ENCODE results near the gene C1QTNF4. TPM values are rescaled to one million over a fixed set of nuclear protein-coding genes. Genes with fewer than 3 reads are reported as not detected.

The C1QTNF4 gene
- total and polyA plus RNA-seq, 9 of the 15 experiments (the other 6 are each of a cell fraction or from before 2014, with no cell fraction given), result not detected

DNA sequence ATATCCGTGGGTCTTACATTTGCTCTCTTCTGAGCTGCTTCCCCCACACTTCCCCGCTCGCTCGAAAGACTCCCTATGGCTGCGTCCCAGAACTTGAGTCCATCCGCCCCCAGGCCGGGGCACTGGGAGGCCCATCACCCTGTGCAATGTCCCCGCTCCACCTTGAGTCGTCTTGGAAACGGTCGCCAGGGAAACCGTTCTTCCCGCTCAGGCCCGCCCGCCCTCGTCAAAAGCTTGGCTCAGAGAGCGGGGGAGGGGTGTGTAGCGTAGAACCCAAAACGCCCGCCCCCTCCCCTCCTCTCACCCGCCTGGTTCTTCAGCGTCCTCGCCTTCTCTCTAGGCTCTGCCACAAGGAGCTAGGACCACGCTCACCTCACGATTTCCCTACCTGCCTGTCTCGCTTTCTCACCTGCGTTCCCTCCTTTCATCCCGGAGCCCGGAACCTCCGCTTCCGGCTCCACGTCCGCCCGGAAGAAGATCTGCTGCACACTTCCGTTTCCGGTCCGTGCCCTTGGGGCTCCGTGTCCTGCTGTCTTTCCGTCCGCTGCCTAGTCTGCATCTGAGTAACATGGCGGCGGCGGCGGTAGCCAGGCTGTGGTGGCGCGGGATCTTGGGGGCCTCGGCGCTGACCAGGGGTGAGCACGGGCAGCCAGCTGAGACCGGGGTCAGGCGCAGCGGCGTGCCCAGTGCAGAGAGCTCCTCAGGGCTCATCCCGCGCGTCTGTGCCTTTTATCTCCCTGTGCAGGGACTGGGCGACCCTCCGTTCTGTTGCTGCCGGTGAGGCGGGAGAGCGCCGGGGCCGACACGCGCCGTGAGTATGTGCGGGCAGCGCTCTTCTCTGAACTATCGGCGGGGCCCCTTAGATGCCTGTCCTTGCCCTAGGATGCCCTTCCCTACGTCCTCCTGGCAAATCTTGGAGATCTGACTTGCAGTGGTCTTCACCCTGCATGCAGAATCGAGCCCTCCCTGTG is 15.4 kb downstream of the C1QTNF4 start, which contains the start of the genes KBTBD4 and NDUFS3 (continued):
- TF ChIP-seq, protein P1, sequence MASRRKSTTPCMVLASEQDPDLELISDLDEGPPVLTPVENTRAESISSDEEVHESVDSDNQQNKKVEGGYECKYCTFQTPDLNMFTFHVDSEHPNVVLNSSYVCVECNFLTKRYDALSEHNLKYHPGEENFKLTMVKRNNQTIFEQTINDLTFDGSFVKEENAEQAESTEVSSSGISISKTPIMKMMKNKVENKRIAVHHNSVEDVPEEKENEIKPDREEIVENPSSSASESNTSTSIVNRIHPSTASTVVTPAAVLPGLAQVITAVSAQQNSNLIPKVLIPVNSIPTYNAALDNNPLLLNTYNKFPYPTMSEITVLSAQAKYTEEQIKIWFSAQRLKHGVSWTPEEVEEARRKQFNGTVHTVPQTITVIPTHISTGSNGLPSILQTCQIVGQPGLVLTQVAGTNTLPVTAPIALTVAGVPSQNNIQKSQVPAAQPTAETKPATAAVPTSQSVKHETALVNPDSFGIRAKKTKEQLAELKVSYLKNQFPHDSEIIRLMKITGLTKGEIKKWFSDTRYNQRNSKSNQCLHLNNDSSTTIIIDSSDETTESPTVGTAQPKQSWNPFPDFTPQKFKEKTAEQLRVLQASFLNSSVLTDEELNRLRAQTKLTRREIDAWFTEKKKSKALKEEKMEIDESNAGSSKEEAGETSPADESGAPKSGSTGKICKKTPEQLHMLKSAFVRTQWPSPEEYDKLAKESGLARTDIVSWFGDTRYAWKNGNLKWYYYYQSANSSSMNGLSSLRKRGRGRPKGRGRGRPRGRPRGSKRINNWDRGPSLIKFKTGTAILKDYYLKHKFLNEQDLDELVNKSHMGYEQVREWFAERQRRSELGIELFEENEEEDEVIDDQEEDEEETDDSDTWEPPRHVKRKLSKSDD (conservative IDR thresholded peaks at IDR 0.05; ENCODE audit: low read length), result no peak; the same call in 1 of the 2 replicates
- peak; percentile 95 for TF ChIP-seq ZC3H11A (IDR thresholded peaks at IDR 0.05; ENCODE audit: low read depth, low read length)
- peak; percentile 81 for TF ChIP-seq KLF13 (tag; IDR thresholded peaks at IDR 0.05; ENCODE audit: borderline replicate concordance, low read depth)
- TF ChIP-seq TBL1XR1 (IDR thresholded peaks at IDR 0.05; ENCODE audit: low read length in 2 of 2), result peak in 1 of 2 experiments; percentile 85; a peak in 2 of 4 replicates
- peak; percentile 85 for TF ChIP-seq OTX1 (CRISPR knock-in tag; IDR thresholded peaks at IDR 0.05)
- peak; percentile 94 for TF ChIP-seq NFATC3 (IDR thresholded peaks at IDR 0.05)
- TF ChIP-seq, protein P2, sequence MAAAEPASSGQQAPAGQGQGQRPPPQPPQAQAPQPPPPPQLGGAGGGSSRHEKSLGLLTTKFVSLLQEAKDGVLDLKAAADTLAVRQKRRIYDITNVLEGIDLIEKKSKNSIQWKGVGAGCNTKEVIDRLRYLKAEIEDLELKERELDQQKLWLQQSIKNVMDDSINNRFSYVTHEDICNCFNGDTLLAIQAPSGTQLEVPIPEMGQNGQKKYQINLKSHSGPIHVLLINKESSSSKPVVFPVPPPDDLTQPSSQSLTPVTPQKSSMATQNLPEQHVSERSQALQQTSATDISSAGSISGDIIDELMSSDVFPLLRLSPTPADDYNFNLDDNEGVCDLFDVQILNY (CRISPR knock-in tag; IDR thresholded peaks at IDR 0.05), result no peak
- peak; percentile 5; the same call in 1 of the 2 replicates for TF ChIP-seq L3MBTL2 (IDR thresholded peaks at IDR 0.05)
- TF ChIP-seq ZFP36 (IDR thresholded peaks at IDR 0.05; ENCODE audit: low read depth, low read length, partially characterized antibody), result no peak
- peak; percentile 100 for TF ChIP-seq PHF20 (IDR thresholded peaks at IDR 0.05; ENCODE audit: partially characterized antibody)
- TF ChIP-seq ZNF75A (CRISPR knock-in tag; IDR thresholded peaks at IDR 0.05), result no peak
- TF ChIP-seq, protein P3, sequence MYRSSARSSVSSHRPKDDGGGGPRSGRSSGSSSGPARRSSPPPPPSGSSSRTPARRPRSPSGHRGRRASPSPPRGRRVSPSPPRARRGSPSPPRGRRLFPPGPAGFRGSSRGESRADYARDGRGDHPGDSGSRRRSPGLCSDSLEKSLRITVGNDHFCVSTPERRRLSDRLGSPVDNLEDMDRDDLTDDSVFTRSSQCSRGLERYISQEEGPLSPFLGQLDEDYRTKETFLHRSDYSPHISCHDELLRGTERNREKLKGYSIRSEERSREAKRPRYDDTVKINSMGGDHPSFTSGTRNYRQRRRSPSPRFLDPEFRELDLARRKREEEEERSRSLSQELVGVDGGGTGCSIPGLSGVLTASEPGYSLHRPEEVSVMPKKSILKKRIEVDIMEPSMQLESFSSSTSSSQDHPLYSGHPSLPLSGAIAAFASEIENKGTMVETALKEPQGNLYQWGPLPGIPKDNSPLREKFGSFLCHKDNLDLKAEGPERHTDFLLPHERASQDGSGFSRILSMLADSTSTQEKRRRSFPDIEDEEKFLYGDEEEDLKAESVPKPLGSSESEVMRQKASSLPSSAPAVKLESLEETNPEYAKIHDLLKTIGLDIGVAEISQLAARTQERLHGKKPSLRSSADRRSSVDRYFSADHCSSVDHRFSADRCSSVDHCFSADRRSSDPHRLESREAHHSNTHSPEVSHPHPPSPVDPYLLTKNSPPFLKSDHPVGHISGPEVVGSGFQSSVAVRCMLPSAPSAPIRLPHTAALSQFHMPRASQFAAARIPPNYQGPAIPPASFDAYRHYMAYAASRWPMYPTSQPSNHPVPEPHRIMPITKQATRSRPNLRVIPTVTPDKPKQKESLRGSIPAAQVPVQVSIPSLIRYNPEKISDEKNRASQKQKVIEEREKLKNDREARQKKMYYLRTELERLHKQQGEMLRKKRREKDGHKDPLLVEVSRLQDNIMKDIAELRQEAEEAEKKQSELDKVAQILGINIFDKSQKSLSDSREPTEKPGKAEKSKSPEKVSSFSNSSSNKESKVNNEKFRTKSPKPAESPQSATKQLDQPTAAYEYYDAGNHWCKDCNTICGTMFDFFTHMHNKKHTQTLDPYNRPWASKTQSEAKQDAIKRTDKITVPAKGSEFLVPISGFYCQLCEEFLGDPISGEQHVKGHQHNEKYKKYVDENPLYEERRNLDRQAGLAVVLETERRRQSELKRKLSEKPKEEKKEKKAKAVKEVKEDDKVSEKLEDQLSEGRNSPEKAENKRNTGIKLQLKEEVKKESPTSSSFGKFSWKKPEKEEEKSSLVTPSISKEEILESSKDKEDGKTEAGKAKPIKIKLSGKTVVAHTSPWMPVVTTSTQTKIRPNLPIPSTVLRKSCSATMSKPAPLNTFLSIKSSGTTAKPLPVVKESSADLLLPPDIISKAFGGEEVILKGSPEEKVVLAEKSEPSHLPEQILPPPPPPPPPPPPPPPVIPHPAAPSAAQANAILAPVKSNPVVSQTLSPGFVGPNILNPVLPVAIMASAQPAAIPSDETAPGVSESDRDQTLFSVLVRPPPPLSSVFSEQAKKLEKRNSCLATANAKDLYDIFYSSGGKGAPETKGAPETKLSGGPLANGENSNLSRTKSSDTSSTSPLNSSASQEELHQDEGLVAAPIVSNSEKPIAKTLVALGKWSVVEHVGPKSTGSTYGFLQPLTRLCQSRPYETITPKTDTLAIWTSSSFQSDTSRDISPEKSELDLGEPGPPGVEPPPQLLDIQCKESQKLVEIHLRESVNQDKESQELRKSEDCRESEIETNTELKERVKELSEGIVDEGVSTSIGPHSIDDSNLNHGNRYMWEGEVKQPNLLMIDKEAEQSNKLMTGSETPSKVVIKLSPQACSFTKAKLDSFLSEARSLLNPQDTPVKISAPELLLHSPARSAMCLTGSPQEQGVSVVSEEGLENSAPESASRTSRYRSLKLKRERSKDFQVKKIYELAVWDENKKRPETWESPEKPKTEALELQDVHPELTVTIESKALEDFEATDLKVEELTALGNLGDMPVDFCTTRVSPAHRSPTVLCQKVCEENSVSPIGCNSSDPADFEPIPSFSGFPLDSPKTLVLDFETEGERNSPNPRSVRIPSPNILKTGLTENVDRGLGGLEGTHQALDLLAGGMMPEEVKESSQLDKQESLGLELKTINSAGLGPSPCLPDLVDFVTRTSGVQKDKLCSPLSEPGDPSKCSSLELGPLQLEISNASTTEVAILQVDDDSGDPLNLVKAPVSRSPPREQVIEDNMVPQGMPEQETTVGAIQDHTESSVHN (IDR thresholded peaks at IDR 0.05; ENCODE audit: borderline replicate concordance in 1 of 2, low read depth in 1 of 2), result peak in 1 of 2 experiments; percentile 57; a peak in 2 of 4 replicates
- peak; percentile 74; the same call in 1 of the 2 replicates for TF ChIP-seq ZNF766 (CRISPR knock-in tag; conservative IDR thresholded peaks at IDR 0.05)
- TF ChIP-seq, protein P4, sequence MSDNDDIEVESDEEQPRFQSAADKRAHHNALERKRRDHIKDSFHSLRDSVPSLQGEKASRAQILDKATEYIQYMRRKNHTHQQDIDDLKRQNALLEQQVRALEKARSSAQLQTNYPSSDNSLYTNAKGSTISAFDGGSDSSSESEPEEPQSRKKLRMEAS (CRISPR knock-in tag; IDR thresholded peaks at IDR 0.05), result peak; percentile 64

All from K562 (cell line).